Activated naive CD8-positive, alpha-beta T cell treated with anti-CD3 and anti-CD28 coated beads, Interleukin-2, amount 50 U/mL, for 16 hours (primary cell): ENCODE results near the gene GGPS1.
"Not testable (repeated sequence)": the region's sequence is repeated elsewhere in the genome, so short reads cannot be mapped to it uniquely, and the experiment has no call there.

Experiments
- DNase-seq: peaks from one replicate; pipeline ENCODE4 v3.0.0-alpha.2; 2020; ENCODE audit warnings: low read depth, low spot score

Gene GGPS1

GRCh38 chr1:235339746-235340145 is 11.4 kb downstream of the GGPS1 start:
- no peak for DNase-seq

DNA sequence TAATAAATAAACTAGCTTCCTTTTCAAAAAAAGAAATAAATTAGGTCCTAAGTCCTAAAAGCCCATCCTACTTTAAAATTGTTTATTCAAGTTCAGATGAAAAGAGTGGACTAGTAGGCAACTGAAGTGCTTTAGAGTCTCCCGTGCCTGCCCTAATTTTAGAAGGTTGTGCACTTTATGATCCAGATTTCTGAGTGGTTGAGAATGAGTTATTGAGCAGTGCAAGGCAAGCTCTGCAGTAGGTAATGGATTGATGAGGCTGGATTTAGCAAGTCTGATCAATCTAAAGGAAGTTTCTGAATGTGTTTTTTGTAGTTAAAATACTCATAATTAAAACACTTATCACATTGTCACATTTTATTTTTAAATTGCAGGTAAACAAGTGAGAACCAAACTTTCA is 13.0 kb downstream of the GGPS1 start:
- DNase-seq: no peak

DNA sequence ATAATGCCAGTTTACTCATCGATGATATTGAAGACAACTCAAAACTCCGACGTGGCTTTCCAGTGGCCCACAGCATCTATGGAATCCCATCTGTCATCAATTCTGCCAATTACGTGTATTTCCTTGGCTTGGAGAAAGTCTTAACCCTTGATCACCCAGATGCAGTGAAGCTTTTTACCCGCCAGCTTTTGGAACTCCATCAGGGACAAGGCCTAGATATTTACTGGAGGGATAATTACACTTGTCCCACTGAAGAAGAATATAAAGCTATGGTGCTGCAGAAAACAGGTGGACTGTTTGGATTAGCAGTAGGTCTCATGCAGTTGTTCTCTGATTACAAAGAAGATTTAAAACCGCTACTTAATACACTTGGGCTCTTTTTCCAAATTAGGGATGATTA is 13.7 kb downstream of the GGPS1 start:
- no peak for DNase-seq

DNA sequence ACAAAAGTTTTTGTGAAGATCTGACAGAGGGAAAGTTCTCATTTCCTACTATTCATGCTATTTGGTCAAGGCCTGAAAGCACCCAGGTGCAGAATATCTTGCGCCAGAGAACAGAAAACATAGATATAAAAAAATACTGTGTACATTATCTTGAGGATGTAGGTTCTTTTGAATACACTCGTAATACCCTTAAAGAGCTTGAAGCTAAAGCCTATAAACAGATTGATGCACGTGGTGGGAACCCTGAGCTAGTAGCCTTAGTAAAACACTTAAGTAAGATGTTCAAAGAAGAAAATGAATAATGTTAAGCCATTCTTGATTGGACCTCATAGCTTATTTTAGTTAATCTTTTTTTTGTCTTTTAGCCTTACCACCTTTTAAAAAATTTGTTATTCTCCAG is 14.1 kb downstream of the GGPS1 start:
- DNase-seq: no peak

GRCh38 chr1:235343726-235344125 is 15.4 kb downstream of the GGPS1 start:
- no peak for DNase-seq

- no peak for DNase-seq
Measured at GRCh38 chr1:235351441-235351840, 23.1 kb downstream of the GGPS1 start.

- no peak for DNase-seq
Measured at GRCh38 chr1:235351898-235352297, 23.5 kb downstream of the GGPS1 start.

- DNase-seq: no peak
Measured at GRCh38 chr1:235357485-235358373, 29.4 kb downstream of the GGPS1 start.

GRCh38 chr1:235358899-235359298 is 30.5 kb downstream of the GGPS1 start:
- DNase-seq: no peak

GRCh38 chr1:235364189-235364588 is 35.8 kb downstream of the GGPS1 start:
- DNase-seq: not testable (repeated sequence)

DNA sequence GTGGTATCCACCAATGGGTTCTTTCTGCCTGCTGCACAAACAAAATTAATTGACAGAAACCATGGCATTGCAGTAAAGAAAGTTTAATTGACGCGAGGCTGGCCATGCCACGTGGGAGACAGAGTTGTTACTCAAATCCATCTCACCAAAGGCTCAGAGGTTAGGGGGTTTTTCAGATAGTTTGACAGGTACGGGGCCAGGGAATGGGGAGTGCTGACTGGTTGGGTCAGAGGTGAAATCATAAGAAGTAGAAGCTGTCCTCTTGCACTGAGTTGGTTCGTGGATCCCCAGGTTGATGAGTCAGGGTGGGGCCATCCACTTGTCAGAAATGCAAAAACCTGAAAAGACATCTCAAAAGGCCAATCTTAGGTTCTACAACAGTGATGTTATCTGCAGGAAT is 37.9 kb downstream of the GGPS1 start:
- DNase-seq: no peak

DNA sequence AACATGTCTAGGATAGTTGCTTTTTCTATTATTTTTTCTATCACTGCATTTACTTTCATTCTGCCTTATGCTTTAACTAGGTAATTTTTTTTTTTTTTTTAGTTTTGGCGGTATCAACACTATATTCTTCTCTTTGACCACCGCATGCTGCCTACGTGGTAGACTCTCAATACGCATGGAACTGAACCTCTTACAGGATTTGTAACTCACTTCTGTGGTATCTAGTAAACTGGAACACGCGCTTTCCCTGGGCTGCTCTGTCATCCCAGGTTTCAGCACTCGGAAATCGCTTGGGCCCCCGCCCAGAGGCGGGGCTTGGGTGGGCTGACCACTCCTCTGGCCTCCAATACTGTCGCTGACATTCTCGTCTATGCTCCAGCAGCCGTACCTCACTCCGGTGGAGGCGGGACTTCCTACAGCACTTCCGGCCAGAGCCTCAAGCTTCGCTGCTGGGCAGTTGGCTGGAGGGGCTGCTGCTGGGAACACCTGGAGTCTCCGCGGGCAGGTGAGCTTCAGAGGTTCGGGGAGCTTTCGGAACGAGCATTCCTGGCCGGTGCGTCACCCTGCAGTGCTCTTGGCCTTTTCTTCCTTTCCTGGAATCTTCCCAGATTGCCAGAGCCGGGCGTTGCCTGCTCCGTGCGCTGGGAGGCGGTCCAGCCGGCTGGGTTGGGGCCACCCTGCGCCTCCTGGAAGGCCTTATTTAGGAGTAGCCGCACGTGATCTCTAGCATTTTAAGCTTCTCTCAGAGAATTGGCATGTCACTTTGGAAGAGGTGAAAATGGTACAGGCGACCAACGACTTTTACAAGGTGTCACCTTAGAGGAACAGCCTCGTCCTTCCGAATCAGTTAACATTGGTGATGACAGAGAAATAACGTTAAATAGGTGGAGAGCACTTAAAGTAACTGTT is 38.9 kb downstream of the GGPS1 start, which contains the start of gene TBCE:
TBCE (plus strand) TSS at position 428 of the 909 bp plus-strand sequence. CDS start 12,623 bp downstream, outside the sequence.
- peak; percentile 58 for DNase-seq

GRCh38 chr1:235368428-235368827 is 40.1 kb downstream of the GGPS1 start:
- no peak for DNase-seq

GRCh38 chr1:235369802-235370201 is 41.4 kb downstream of the GGPS1 start:
- no peak for DNase-seq

GRCh38 chr1:235375919-235376605 is 47.7 kb downstream of the GGPS1 start:
- DNase-seq: no peak

GRCh38 chr1:235378134-235378735 is 49.9 kb downstream of the GGPS1 start:
- DNase-seq: not testable (repeated sequence)

- not testable (repeated sequence) for DNase-seq
Measured at GRCh38 chr1:235381955-235382739, 53.8 kb downstream of the GGPS1 start.

DNA sequence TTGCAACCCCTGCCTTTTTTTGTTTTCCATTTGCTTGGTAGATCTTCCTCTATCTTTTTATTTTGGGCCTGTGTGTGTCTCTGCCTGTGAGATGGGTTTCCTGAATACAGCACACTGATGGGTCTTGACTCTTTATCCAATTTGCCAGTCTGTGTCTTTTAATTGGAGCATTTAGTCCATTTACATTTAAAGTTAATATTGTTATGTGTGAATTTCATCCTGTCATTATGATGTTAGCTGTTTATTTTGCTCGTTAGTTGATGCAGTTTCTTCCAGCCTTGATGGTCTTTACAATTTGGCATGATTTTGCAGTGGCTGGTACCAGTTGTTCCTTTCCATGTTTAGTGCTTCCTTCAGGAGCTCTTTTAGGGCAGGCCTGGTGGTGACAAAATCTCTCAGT is 57.3 kb downstream of the GGPS1 start:
- DNase-seq: not testable (repeated sequence)

GRCh38 chr1:235391874-235392273 is 63.5 kb downstream of the GGPS1 start:
- DNase-seq: no peak
